ENCODE data around the gene SGPP1.

GRCh38 chr14:63676615-63677014 is 51.2 kb downstream of the SGPP1 start:
- TF ChIP-seq CTCF (conservative IDR thresholded peaks at IDR 0.05; ENCODE audit: low read depth, low read length) (no peak), EZH2 (IDR thresholded peaks at IDR 0.05; ENCODE audit: low read length, unreplicated experiment) (no peak), EZH2phosphoT487 (IDR thresholded peaks at IDR 0.05; ENCODE audit: borderline replicate concordance, low read length) (no peak)
